GM19035 (cell line): ENCODE measurements around the gene SRPK1.

Experiments
- ATAC-seq: cut with Tn5 transposase; IDR thresholded peaks from one replicate; pipeline ENCODE4 v1.9.1; 2021; ENCODE audit not compliant: unreplicated experiment

Gene SRPK1

GRCh38 chr6:35903679-35904078 lies 17.2 kb downstream of the SRPK1 start:
- no peak for ATAC-seq

- ATAC-seq = no peak
Observed at GRCh38 chr6:35900448-35900847, 20.4 kb downstream of the SRPK1 start.

GRCh38 chr6:35898003-35898402 lies 22.9 kb downstream of the SRPK1 start:
- ATAC-seq = no peak

GRCh38 chr6:35897486-35897885 lies 23.4 kb downstream of the SRPK1 start:
- ATAC-seq = no peak

GRCh38 chr6:35897036-35897435 lies 23.9 kb downstream of the SRPK1 start:
- no peak for ATAC-seq

- no peak for ATAC-seq
Observed at GRCh38 chr6:35896228-35896627, 24.7 kb downstream of the SRPK1 start.

- no peak for ATAC-seq
Observed at GRCh38 chr6:35895560-35895959, 25.3 kb downstream of the SRPK1 start.

- ATAC-seq = no peak
Observed at GRCh38 chr6:35894776-35895175, 26.1 kb downstream of the SRPK1 start.

GRCh38 chr6:35893246-35893645 lies 27.7 kb downstream of the SRPK1 start:
- ATAC-seq = no peak

GRCh38 chr6:35892482-35892881 lies 28.4 kb downstream of the SRPK1 start:
- no peak for ATAC-seq

GRCh38 chr6:35879151-35879550 lies 41.7 kb downstream of the SRPK1 start:
- ATAC-seq = no peak

- ATAC-seq = no peak
Observed at GRCh38 chr6:35876902-35877301, 44.0 kb downstream of the SRPK1 start.

- ATAC-seq = no peak
Observed at GRCh38 chr6:35874730-35875129, 46.2 kb downstream of the SRPK1 start.

- no peak for ATAC-seq
Observed at GRCh38 chr6:35859367-35859766, 61.5 kb downstream of the SRPK1 start.

GRCh38 chr6:35857853-35858252 lies 63.0 kb downstream of the SRPK1 start:
- ATAC-seq = no peak

GRCh38 chr6:35856250-35856649 lies 64.6 kb downstream of the SRPK1 start:
- ATAC-seq = no peak

- ATAC-seq = no peak
Observed at GRCh38 chr6:35852994-35853393, 67.9 kb downstream of the SRPK1 start.

- no peak for ATAC-seq
Observed at GRCh38 chr6:35850208-35850607, 70.7 kb downstream of the SRPK1 start.

- ATAC-seq = no peak
Observed at GRCh38 chr6:35844290-35844689, 76.6 kb downstream of the SRPK1 start.

GRCh38 chr6:35842381-35842780 lies 78.5 kb downstream of the SRPK1 start:
- no peak for ATAC-seq

- ATAC-seq = no peak
Observed at GRCh38 chr6:35839019-35839418, 81.9 kb downstream of the SRPK1 start.

- no peak for ATAC-seq
Observed at GRCh38 chr6:35833536-35833935, 87.4 kb downstream of the SRPK1 start.

GRCh38 chr6:35831257-35832007 lies 89.5 kb downstream of the SRPK1 start:
- ATAC-seq = no peak
